Breast epithelium (tissue), 3 donors: ENCODE measurements around the gene GFRA1.

Experiments
- CTCF ChIP-seq, 3 donors: fragments of 450-650 bp; IDR thresholded peaks; one replicate each; pipeline ENCODE4 v1.5.1; 2016 to 2017; ENCODE audit warnings: antibody characterized with exemption in 3 of 3, mild to moderate bottlenecking in 3 of 3, moderate library complexity in 3 of 3
- POLR2A ChIP-seq: fragments of 450-650 bp; IDR thresholded peaks from one replicate; pipeline ENCODE4 v1.6.1; 2016; ENCODE audit warnings: antibody characterized with exemption, mild to moderate bottlenecking, moderate library complexity

- TF ChIP-seq CTCF (IDR thresholded peaks at IDR 0.05) (no peak), POLR2A (no peak)
Measured at GRCh38 chr10:116101616-116102315, 171.2 kb downstream of the GFRA1 start.
